Measurements from ENCODE around the gene DDX52.

Gene DDX52

DNA sequence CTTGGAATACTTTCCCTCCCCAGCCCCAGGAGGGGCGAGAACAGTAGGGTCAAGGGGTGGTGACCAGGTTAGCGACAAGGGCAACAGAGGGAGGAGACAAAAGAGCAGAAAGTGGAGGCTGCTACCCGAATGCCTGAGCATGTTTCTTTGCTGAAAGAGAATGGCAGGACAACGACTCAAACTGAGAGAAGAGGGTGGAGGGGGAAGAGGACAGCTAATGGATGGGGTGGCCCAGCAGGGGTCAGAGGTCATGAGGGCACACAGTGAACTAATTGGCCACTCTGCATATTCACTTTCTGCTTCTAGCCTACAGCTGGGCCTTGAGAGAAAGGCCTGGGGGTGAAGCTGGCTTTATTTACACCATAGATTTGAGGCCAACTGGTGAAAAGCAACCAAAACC lies 19.1 kb upstream of the DDX52 start:
- H3K9me3 Mint-ChIP-seq = no peaks in the 10 kb centered on the region
- DNase-seq = peak; percentile 29
- H3K36me3 Mint-ChIP-seq (ENCODE audit: low read depth) = no peaks in the 10 kb centered on the region
- TF ChIP-seq, protein P1, sequence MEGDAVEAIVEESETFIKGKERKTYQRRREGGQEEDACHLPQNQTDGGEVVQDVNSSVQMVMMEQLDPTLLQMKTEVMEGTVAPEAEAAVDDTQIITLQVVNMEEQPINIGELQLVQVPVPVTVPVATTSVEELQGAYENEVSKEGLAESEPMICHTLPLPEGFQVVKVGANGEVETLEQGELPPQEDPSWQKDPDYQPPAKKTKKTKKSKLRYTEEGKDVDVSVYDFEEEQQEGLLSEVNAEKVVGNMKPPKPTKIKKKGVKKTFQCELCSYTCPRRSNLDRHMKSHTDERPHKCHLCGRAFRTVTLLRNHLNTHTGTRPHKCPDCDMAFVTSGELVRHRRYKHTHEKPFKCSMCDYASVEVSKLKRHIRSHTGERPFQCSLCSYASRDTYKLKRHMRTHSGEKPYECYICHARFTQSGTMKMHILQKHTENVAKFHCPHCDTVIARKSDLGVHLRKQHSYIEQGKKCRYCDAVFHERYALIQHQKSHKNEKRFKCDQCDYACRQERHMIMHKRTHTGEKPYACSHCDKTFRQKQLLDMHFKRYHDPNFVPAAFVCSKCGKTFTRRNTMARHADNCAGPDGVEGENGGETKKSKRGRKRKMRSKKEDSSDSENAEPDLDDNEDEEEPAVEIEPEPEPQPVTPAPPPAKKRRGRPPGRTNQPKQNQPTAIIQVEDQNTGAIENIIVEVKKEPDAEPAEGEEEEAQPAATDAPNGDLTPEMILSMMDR (IDR thresholded peaks at IDR 0.05) = no peak
- H3K27me3 Mint-ChIP-seq (ENCODE audit: low read depth, poor library complexity) = peaks cover 8% of the 10 kb centered on the region
- peaks cover 30% of the 10 kb centered on the region for H3K4me1 Mint-ChIP-seq
- peak overlapping the region; percentile 83 for H3K27ac Mint-ChIP-seq
- no peak overlapping the region for H3K4me3 Mint-ChIP-seq

DNA sequence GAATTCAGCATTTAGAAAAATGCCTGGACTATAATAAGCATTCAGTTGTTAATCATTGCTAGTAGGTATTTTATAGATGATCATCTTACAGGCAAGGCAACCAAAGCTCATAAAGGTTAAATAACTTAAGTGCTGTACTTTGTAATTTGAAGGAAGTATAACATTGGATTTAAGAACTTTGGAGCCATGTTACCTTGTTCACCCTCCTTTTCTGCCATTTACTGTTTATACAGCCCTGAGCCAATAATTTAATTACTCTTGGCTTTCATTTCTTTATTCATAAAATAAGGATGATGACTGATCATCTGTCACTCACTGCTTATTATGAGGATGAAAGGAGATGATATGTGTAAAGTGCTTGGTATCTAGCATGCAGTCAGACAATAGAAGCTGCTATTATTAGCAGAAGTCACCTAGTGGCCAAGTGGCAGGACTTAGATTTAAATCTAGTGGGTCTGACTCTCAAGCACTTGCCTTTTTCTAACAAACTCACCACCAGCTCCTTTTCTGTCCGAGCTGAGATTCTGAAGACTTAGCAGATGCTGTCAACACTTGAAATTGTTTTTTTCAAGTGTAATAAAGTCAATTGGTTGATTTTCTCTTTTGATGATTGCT lies 18.3 kb upstream of the DDX52 start:
- no peak for DNase-seq
- TF ChIP-seq, protein P1 (IDR thresholded peaks at IDR 0.05) = no peak
- Mint-ChIP-seq H3K9me3 (no peaks in the 10 kb centered on the region), H3K4me3 (no peak overlapping the region), H3K36me3 (ENCODE audit: low read depth) (no peaks in the 10 kb centered on the region), H3K4me1 (peaks cover 30% of the 10 kb centered on the region), H3K27ac (no peak overlapping the region), H3K27me3 (ENCODE audit: low read depth, poor library complexity) (peaks cover 8% of the 10 kb centered on the region)

DNA sequence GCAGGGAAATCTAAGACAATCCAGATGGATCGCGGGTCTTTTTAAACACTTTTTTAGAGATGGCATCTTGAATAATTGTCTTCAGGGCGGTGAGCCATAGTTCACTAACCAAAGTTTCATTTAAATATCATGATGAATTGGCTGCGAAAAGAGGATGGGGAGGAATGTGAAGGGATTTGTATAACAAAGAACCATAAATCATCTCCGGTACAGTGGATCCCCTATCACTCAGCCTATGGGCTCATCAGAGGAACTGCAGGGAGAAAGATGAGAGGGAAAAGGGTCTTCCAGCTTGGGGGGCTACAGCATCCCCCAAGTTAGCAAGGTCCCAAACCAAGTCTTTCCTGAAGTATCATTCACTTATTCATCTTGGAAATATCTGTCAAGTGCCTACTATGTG lies 16.7 kb upstream of the DDX52 start:
- H3K9me3 Mint-ChIP-seq = no peaks in the 10 kb centered on the region
- no peak for DNase-seq
- peak overlapping the region; percentile 47 for H3K27ac Mint-ChIP-seq
- TF ChIP-seq, protein P1 (IDR thresholded peaks at IDR 0.05) = no peak
- peaks cover 11% of the 10 kb centered on the region for H3K27me3 Mint-ChIP-seq (ENCODE audit: low read depth, poor library complexity)
- H3K4me1 Mint-ChIP-seq = peaks cover 30% of the 10 kb centered on the region
- no peak overlapping the region for H3K4me3 Mint-ChIP-seq
- H3K36me3 Mint-ChIP-seq (ENCODE audit: low read depth) = no peaks in the 10 kb centered on the region

DNA sequence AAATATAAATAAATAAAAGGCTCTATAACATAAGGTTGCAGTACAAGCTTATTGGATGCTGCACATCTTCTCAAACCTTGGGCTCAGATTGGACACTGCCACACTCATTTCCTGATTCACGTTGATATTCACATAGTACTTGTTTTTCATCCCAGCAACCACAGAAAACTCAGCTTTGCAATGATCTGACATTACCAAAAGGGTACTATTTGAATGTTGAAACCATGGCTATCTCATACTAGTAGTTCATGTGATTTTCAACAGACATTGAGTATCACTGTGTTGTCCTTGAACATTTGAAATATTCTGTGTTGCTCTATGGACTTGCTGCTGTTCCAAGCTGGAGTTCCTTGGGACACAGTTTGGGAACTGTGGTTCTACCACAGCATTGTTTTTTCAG lies 14.0 kb upstream of the DDX52 start:
- Mint-ChIP-seq H3K27me3 (ENCODE audit: low read depth, poor library complexity) (peaks cover 19% of the 10 kb centered on the region), H3K27ac (no peak overlapping the region), H3K36me3 (ENCODE audit: low read depth) (no peaks in the 10 kb centered on the region), H3K4me1 (peaks cover 19% of the 10 kb centered on the region), H3K9me3 (no peaks in the 10 kb centered on the region), H3K4me3 (no peak overlapping the region)
- DNase-seq = no peak
- TF ChIP-seq, protein P1 (IDR thresholded peaks at IDR 0.05) = no peak

DNA sequence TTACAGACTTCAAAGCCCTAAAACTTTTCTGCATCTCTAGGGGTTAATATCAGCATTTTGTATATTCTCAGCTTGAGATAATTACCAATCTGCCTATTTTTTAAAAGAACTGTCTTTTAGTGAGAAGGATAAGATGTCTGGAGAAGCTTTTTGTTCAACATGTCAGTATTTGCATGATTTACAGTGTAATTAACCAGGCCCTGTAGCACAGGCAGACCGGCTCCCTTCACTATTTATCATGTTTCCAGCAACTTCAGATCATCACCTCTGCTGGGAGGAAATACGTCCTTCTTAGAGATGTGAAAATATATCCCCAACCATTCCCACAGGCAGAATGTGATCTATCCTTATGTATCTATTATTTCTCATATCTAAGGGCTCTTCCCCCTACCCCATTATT lies 8.6 kb upstream of the DDX52 start:
- Mint-ChIP-seq H3K36me3 (ENCODE audit: low read depth) (no peaks in the 10 kb centered on the region), H3K4me1 (peaks cover 24% of the 10 kb centered on the region), H3K9me3 (no peaks in the 10 kb centered on the region), H3K4me3 (no peak overlapping the region), H3K27me3 (ENCODE audit: low read depth, poor library complexity) (peaks cover 51% of the 10 kb centered on the region), H3K27ac (no peak overlapping the region)
- TF ChIP-seq, protein P1 (IDR thresholded peaks at IDR 0.05) = no peak
- DNase-seq = no peak

DNA sequence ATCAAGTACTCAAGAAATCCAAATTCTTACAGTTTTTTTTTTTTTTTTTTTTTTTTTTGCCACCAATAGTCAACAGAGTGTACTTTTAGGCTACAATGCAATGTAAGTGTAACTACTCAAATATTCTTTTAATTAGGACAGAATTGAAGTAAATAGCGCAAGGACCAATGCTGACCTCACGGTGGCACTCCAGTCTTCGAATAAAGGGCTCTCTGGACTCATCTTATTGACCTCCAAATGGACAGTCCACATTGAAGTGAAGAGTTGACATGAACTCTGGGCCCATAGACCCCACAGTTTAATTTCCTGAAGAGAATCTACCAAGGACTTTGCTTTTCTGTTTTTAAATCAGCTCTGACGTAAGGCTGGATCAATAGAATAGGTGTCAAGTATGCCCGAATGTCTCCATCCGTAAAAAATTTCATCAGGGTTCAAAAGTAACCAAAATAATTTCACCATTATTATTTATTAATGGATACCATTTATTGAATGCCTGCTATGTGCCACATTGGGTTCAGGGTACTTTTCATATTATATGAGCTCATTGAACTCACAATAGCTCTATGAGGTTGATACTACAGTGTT lies 7.3 kb upstream of the DDX52 start:
- Mint-ChIP-seq H3K27me3 (ENCODE audit: low read depth, poor library complexity) (peaks cover 62% of the 10 kb centered on the region), H3K27ac (no peak overlapping the region), H3K4me1 (peaks cover 24% of the 10 kb centered on the region), H3K9me3 (no peaks in the 10 kb centered on the region), H3K4me3 (no peak overlapping the region), H3K36me3 (ENCODE audit: low read depth) (no peaks in the 10 kb centered on the region)
- peak; percentile 43 for DNase-seq
- TF ChIP-seq, protein P1 (IDR thresholded peaks at IDR 0.05) = peak; percentile 61

Data from nephron progenitor cell (in vitro differentiated cells).